Kidney (tissue), 14 donors: Measurements from ENCODE around the gene DUSP16. TPM values are rescaled to one million over a fixed set of nuclear protein-coding genes. Genes with fewer than 3 reads are reported as not detected.

ENCODE experiments used
- DNase-seq, 5 donors: peaks; one replicate each; pipeline ENCODE4 v3.0.0-alpha.2; 2013 to 2020
- FAIRE-seq: peaks from 2 replicates; lab custom pipeline; 2012; peaks lifted over from hg19 to GRCh38; lab: Jason Lieb, UNC
- H3K27ac ChIP-seq, 2 donors: one replicate each; pipeline ENCODE4 v1.7.0; 2013; ENCODE audit warnings: low read depth in 2 of 2, low read length in 2 of 2, inconsistent platforms in 1 of 2
- H3K27me3 ChIP-seq: one replicate; pipeline ENCODE4 v1.7.1; 2013; ENCODE audit warnings: low read length, inconsistent platforms; ENCODE audit not compliant: control insufficient read depth, insufficient read depth
- H3K36me3 ChIP-seq, 3 donors: one replicate each; pipeline versions ENCODE4 v1.7.0 to v1.7.1; 2013; ENCODE audit warnings: low read length in 3 of 3, control low read depth in 1 of 3, inconsistent platforms in 1 of 3; ENCODE audit not compliant: insufficient read depth in 3 of 3, control insufficient read depth in 2 of 3
- H3K4me1 ChIP-seq, 3 donors: one replicate each; pipeline versions ENCODE4 v1.7.0 to v1.7.1; 2013; ENCODE audit warnings: low read length in 3 of 3, inconsistent platforms in 1 of 3, low read depth in 1 of 3; ENCODE audit not compliant: control insufficient read depth in 2 of 3, insufficient read depth in 2 of 3
- H3K4me3 ChIP-seq, 3 donors: one replicate each; pipeline versions ENCODE4 v1.7.0 to v1.8.1; 2013; ENCODE audit warnings: low read length in 3 of 3, control low read depth in 1 of 3, inconsistent platforms in 1 of 3
- H3K9ac ChIP-seq, 3 donors: one replicate each; pipeline versions ENCODE4 v1.7.0 to v1.7.1; 2013; ENCODE audit warnings: low read length in 3 of 3, control low read depth in 1 of 3, inconsistent platforms in 1 of 3
- H3K9me3 ChIP-seq, 3 donors: one replicate each; pipeline versions ENCODE4 v1.7.0 to v1.7.1; 2013; ENCODE audit warnings: low read length in 3 of 3, control low read depth in 1 of 3, inconsistent platforms in 1 of 3; ENCODE audit not compliant: control insufficient read depth in 2 of 3, insufficient read depth in 1 of 3
- CTCF ChIP-seq: IDR thresholded peaks from 3 replicates; pipeline ENCODE4 v1.5.1; 2012; ENCODE audit warnings: mild to moderate bottlenecking, moderate library complexity, borderline replicate concordance; ENCODE audit not compliant: insufficient read depth; ENCODE audit errors: extremely low read depth
- intact Hi-C: fragments of 100-400 bp; cut with DNase I; formaldehyde crosslinking; loops from one replicate; pipeline ENCODE4 v1.11.1; 2022
- polyA plus RNA-seq: library from polyadenylated mRNA; stranded (reverse); fragments of 350-450 nt; fragmentation: Illumina TruSeq; extraction: RNeasy Lipid Tissue Mini Kit (QIAGEN cat#74804); gene quantifications from one replicate; pipeline ENCODE4 v1.2.3, GENCODE V29; 2014; ENCODE audit warnings: low read depth, low replicate concordance; ENCODE audit not compliant: insufficient read depth
- total RNA-seq: library from RNA; stranded (reverse); fragmentation: NEBNext Ultra II Directional; extraction: Animal tissue kit (Norgen Biotek cat#: 25700); gene quantifications from one replicate; pipeline ENCODE4 v1.2.1, GENCODE V29; 2021
- donor health status: control.
- donor health status: control.
- donor health status: control.
- donor health status: control.
- donor health status: control.
- donor health status: DM: yes; HTN: yes; CAD: no.
- donor health status: Normal renal cell carcinoma (clear cell type).

DUSP16 gene
- total and polyA plus RNA-seq, 2 donors from 2014 or later: 6.6 to 27.4 TPM

GRCh38 chr12:12445882-12446181, 116.8 kb downstream of the DUSP16 start:
- Histone ChIP-seq H3K9ac (no peak overlapping the region), H3K9me3 (no peaks in the 10 kb centered on the region), H3K27ac (no peak overlapping the region), H3K4me1 (peaks cover 0 to 6% (median 0%) of the 10 kb centered on the region in 3 donors), H3K27me3 (no peaks in the 10 kb centered on the region), H3K36me3 (no peaks in the 10 kb centered on the region), H3K4me3 (no peak overlapping the region)
- TF ChIP-seq CTCF: no peak
- intact Hi-C loops: no loop called here
- FAIRE-seq: no peak
- no peak for DNase-seq

- Histone ChIP-seq H3K9me3 (no peaks in the 10 kb centered on the region), H3K9ac (no peak overlapping the region), H3K27ac (no peak overlapping the region), H3K27me3 (no peaks in the 10 kb centered on the region), H3K4me3 (no peak overlapping the region), H3K36me3 (no peaks in the 10 kb centered on the region), H3K4me1 (peaks cover 0 to 6% (median 0%) of the 10 kb centered on the region in 3 donors)
- TF ChIP-seq CTCF: no peak
- intact Hi-C loops: no loop called here
- FAIRE-seq (no peak), DNase-seq (no peak)
These were observed 117.3 kb downstream of the DUSP16 start for GRCh38 chr12:12445165-12445881.

GRCh38 chr12:12443431-12443878, 119.2 kb downstream of the DUSP16 start:
- intact Hi-C loops: no loop called here
- peak in 3 of 5 donors; percentile 38 to 78 (median 44) for DNase-seq
- Histone ChIP-seq H3K4me3 (no peak overlapping the region), H3K27ac (peak overlapping the region in 1 of 2 donors; percentile 18), H3K9ac (peak overlapping the region in 1 of 3 donors; percentile 16), H3K27me3 (no peaks in the 10 kb centered on the region), H3K36me3 (no peaks in the 10 kb centered on the region), H3K9me3 (no peaks in the 10 kb centered on the region), H3K4me1 (peaks cover 0 to 6% (median 0%) of the 10 kb centered on the region in 3 donors)
- TF ChIP-seq CTCF: no peak
- FAIRE-seq: no peak
